ENCODE data around the gene KCNA3. TPM values are rescaled to one million over a fixed set of nuclear protein-coding genes. Genes with fewer than 3 reads are reported as not detected.

Gene KCNA3
- total RNA-seq, 1 experiment from 2014 or later = 1.2 TPM

DNA sequence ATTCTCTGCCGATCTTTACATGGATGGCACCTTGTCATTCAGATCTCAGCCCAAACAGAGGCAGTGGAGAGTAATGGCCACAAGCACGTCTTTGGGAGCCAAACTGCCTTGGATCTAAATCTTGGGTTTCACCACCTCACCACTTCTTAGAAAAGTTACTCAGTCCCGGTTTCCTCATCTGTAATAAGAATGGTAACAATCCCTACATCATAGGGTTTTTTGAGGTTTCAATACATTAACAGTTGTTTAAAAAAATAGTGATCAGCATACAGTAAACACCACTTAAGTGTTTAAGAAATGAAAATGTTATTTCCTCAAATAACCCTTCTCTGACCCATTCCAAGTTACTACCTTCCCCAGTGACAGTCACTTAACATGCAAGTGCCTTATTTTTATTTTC is 38.5 kb upstream of the KCNA3 start:
- ChIA-PET POLR2A (no interaction called here), CTCF (no interaction called here)
- no peak overlapping the region for H3K4me3 Mint-ChIP-seq
- ATAC-seq (no peak), DNase-seq (ENCODE audit: low spot score) (no peak)
- no peak overlapping the region for H3K27ac Mint-ChIP-seq
- no peaks in the 10 kb centered on the region for H3K9me3 Mint-ChIP-seq
- H3K36me3 Mint-ChIP-seq = no peaks in the 10 kb centered on the region
- TF ChIP-seq, protein P1, sequence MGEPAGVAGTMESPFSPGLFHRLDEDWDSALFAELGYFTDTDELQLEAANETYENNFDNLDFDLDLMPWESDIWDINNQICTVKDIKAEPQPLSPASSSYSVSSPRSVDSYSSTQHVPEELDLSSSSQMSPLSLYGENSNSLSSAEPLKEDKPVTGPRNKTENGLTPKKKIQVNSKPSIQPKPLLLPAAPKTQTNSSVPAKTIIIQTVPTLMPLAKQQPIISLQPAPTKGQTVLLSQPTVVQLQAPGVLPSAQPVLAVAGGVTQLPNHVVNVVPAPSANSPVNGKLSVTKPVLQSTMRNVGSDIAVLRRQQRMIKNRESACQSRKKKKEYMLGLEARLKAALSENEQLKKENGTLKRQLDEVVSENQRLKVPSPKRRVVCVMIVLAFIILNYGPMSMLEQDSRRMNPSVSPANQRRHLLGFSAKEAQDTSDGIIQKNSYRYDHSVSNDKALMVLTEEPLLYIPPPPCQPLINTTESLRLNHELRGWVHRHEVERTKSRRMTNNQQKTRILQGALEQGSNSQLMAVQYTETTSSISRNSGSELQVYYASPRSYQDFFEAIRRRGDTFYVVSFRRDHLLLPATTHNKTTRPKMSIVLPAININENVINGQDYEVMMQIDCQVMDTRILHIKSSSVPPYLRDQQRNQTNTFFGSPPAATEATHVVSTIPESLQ (CRISPR knock-in tag; IDR thresholded peaks at IDR 0.05) = no peak
- no peak for TF ChIP-seq CREB1 (CRISPR knock-in tag; IDR thresholded peaks at IDR 0.05)
- TF ChIP-seq, protein P2, sequence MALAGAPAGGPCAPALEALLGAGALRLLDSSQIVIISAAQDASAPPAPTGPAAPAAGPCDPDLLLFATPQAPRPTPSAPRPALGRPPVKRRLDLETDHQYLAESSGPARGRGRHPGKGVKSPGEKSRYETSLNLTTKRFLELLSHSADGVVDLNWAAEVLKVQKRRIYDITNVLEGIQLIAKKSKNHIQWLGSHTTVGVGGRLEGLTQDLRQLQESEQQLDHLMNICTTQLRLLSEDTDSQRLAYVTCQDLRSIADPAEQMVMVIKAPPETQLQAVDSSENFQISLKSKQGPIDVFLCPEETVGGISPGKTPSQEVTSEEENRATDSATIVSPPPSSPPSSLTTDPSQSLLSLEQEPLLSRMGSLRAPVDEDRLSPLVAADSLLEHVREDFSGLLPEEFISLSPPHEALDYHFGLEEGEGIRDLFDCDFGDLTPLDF (CRISPR knock-in tag; IDR thresholded peaks at IDR 0.05) = no peak
- no peak for TF ChIP-seq SMAD3 (CRISPR knock-in tag; IDR thresholded peaks at IDR 0.05; ENCODE audit: borderline replicate concordance)
- TF ChIP-seq MYBL2 (CRISPR knock-in tag; IDR thresholded peaks at IDR 0.05) = no peak
- TF ChIP-seq NFYB (CRISPR knock-in tag; conservative IDR thresholded peaks at IDR 0.05; ENCODE audit: low read depth) = no peak
- TF ChIP-seq EMX1 (CRISPR knock-in tag; IDR thresholded peaks at IDR 0.05) = no peak
- TF ChIP-seq FOXK1 (CRISPR knock-in tag; IDR thresholded peaks at IDR 0.05) = no peak
- TF ChIP-seq, protein P3, sequence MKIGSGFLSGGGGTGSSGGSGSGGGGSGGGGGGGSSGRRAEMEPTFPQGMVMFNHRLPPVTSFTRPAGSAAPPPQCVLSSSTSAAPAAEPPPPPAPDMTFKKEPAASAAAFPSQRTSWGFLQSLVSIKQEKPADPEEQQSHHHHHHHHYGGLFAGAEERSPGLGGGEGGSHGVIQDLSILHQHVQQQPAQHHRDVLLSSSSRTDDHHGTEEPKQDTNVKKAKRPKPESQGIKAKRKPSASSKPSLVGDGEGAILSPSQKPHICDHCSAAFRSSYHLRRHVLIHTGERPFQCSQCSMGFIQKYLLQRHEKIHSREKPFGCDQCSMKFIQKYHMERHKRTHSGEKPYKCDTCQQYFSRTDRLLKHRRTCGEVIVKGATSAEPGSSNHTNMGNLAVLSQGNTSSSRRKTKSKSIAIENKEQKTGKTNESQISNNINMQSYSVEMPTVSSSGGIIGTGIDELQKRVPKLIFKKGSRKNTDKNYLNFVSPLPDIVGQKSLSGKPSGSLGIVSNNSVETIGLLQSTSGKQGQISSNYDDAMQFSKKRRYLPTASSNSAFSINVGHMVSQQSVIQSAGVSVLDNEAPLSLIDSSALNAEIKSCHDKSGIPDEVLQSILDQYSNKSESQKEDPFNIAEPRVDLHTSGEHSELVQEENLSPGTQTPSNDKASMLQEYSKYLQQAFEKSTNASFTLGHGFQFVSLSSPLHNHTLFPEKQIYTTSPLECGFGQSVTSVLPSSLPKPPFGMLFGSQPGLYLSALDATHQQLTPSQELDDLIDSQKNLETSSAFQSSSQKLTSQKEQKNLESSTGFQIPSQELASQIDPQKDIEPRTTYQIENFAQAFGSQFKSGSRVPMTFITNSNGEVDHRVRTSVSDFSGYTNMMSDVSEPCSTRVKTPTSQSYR (CRISPR knock-in tag; IDR thresholded peaks at IDR 0.05) = no peak
- TF ChIP-seq, protein P4, sequence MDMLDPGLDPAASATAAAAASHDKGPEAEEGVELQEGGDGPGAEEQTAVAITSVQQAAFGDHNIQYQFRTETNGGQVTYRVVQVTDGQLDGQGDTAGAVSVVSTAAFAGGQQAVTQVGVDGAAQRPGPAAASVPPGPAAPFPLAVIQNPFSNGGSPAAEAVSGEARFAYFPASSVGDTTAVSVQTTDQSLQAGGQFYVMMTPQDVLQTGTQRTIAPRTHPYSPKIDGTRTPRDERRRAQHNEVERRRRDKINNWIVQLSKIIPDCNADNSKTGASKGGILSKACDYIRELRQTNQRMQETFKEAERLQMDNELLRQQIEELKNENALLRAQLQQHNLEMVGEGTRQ (CRISPR knock-in tag; IDR thresholded peaks at IDR 0.05) = no peak
- TF ChIP-seq SP1 (CRISPR knock-in tag; conservative IDR thresholded peaks at IDR 0.05) = no peak
- no peak for TF ChIP-seq OVOL2 (CRISPR knock-in tag; IDR thresholded peaks at IDR 0.05; ENCODE audit: borderline replicate concordance)
- no peak for TF ChIP-seq ZNF121 (CRISPR knock-in tag; IDR thresholded peaks at IDR 0.05)
- TF ChIP-seq, protein P5, sequence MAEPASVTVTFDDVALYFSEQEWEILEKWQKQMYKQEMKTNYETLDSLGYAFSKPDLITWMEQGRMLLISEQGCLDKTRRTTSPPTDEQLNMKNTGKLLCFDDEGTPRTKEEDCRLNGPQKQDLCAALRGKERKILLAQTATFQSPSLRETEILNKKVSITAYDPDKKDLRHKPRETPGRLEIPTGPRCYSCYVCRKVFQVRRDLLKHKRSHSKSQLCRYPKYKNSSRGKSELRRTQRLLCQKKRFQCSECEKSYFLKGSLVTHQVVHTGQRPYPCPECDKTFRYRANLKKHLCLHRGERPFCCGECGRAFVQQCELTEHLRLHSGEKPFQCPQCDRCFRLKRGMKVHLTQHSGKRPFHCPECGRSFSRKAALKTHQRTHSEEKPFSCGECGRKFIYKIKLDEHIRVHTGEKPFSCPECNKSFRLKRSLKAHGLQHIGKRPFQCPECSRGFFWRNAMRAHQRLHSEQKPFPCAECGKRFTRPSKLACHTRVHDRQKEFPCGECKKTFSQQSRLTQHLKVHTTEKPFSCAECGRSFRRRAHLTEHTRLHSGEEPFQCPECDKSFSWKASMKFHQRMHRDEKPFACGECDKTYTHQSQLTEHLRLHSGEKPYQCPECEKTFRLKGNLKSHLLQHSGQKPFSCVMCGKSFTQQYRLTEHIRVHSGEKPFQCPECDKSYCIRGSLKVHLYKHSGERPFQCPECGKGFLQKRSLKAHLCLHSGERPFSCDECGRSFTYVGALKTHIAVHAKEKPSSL (CRISPR knock-in tag; conservative IDR thresholded peaks at IDR 0.05) = no peak
- peaks cover 10% of the 10 kb centered on the region; the same call in 1 of the 2 replicates for H3K4me1 Mint-ChIP-seq
- H3K27me3 Mint-ChIP-seq (ENCODE audit: low read depth) = peaks cover 3% of the 10 kb centered on the region

DNA sequence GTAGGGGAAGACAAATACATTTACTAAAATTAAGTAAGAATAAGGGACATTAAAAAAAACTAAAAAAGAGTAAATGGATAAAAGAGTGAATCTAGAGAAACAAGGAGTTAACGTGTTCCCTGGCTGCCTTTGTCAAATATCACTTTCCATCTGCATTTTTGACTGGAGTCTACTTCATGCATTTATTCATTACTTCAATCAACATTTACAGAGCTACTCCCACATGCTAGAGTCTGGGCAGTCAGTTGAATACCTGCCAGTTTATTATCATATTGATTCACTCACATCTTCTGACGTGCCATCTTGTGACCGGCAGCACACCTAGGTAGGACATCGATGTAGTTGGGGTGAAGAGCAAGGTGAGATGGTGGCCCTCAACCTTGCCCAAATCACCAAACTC is 35.6 kb upstream of the KCNA3 start:
- ATAC-seq = no peak
- no peak for TF ChIP-seq NR2C2 (CRISPR knock-in tag; IDR thresholded peaks at IDR 0.05)
- TF ChIP-seq, protein P6, sequence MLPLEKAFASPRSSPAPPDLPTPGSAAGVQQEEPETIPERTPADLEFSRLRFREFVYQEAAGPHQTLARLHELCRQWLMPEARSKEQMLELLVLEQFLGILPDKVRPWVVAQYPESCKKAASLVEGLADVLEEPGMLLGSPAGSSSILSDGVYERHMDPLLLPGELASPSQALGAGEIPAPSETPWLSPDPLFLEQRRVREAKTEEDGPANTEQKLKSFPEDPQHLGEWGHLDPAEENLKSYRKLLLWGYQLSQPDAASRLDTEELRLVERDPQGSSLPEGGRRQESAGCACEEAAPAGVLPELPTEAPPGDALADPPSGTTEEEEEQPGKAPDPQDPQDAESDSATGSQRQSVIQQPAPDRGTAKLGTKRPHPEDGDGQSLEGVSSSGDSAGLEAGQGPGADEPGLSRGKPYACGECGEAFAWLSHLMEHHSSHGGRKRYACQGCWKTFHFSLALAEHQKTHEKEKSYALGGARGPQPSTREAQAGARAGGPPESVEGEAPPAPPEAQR (CRISPR knock-in tag; IDR thresholded peaks at IDR 0.05) = no peak
- TF ChIP-seq SMAD3 (CRISPR knock-in tag; IDR thresholded peaks at IDR 0.05; ENCODE audit: borderline replicate concordance) = no peak
- TF ChIP-seq, protein P7, sequence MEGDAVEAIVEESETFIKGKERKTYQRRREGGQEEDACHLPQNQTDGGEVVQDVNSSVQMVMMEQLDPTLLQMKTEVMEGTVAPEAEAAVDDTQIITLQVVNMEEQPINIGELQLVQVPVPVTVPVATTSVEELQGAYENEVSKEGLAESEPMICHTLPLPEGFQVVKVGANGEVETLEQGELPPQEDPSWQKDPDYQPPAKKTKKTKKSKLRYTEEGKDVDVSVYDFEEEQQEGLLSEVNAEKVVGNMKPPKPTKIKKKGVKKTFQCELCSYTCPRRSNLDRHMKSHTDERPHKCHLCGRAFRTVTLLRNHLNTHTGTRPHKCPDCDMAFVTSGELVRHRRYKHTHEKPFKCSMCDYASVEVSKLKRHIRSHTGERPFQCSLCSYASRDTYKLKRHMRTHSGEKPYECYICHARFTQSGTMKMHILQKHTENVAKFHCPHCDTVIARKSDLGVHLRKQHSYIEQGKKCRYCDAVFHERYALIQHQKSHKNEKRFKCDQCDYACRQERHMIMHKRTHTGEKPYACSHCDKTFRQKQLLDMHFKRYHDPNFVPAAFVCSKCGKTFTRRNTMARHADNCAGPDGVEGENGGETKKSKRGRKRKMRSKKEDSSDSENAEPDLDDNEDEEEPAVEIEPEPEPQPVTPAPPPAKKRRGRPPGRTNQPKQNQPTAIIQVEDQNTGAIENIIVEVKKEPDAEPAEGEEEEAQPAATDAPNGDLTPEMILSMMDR (IDR thresholded peaks at IDR 0.05) = no peak
- TF ChIP-seq CREM (CRISPR knock-in tag; IDR thresholded peaks at IDR 0.05) = no peak
- TF ChIP-seq HMGA2 (CRISPR knock-in tag; IDR thresholded peaks at IDR 0.05) = no peak
- TF ChIP-seq, protein P8, sequence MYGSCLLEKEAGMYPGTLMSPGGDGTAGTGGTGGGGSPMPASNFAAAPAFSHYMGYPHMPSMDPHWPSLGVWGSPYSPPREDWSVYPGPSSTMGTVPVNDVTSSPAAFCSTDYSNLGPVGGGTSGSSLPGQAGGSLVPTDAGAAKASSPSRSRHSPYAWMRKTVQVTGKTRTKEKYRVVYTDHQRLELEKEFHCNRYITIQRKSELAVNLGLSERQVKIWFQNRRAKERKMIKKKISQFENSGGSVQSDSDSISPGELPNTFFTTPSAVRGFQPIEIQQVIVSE (CRISPR knock-in tag; IDR thresholded peaks at IDR 0.05; ENCODE audit: borderline replicate concordance) = no peak
- no peak for TF ChIP-seq ELF4 (CRISPR knock-in tag; IDR thresholded peaks at IDR 0.05; ENCODE audit: low read depth)
- no peak for TF ChIP-seq ESRRA (CRISPR knock-in tag; IDR thresholded peaks at IDR 0.05; ENCODE audit: borderline replicate concordance)

More for the DNA sequence above, 35.6 kb upstream of the KCNA3 start:
- H3K27ac Mint-ChIP-seq = no peak overlapping the region
- DNase-seq (ENCODE audit: low spot score) = no peak
- peaks cover 10% of the 10 kb centered on the region; the same call in 1 of the 2 replicates for H3K4me1 Mint-ChIP-seq
- POLR2A ChIA-PET = no interaction called here
- no peak overlapping the region for H3K4me3 Mint-ChIP-seq
- no peaks in the 10 kb centered on the region; the same call in none of the 2 replicates for H3K27me3 Mint-ChIP-seq (ENCODE audit: low read depth)
- CTCF ChIA-PET = interaction anchor here (3.1 kb wide), 1 partner anchor 55 kb away, joined by 10 read pairs; no protein-coding TSS in a partner anchor
- H3K36me3 Mint-ChIP-seq = no peaks in the 10 kb centered on the region
- H3K9me3 Mint-ChIP-seq = no peaks in the 10 kb centered on the region
